ENCODE data around the gene IGF1R. TPM values are rescaled to one million over a fixed set of nuclear protein-coding genes. Genes with fewer than 3 reads are reported as not detected.
A peak's percentile ranks its signal among the peaks of the same experiment; 100 is the strongest.

Gene IGF1R
- total RNA-seq, 1 donor from 2014 or later, result 131 TPM

GRCh38 chr15:98735895-98736617 lies 87.7 kb downstream of the IGF1R start:
- H3K4me3 Mint-ChIP-seq (ENCODE audit: unreplicated experiment), result no peak overlapping the region
- no peak for TF ChIP-seq CTCF (IDR thresholded peaks at IDR 0.05; ENCODE audit: unreplicated experiment)
- H3K9me3 Mint-ChIP-seq (ENCODE audit: unreplicated experiment), result no peaks in the 10 kb centered on the region
- H3K27me3 Mint-ChIP-seq (ENCODE audit: unreplicated experiment), result peaks cover 2% of the 10 kb centered on the region
- peaks cover 38% of the 10 kb centered on the region for H3K4me1 Mint-ChIP-seq (ENCODE audit: unreplicated experiment)
- DNase-seq (ENCODE audit: low spot score), result no peak
- no peak overlapping the region for H3K27ac Mint-ChIP-seq (ENCODE audit: unreplicated experiment)
- H3K36me3 Mint-ChIP-seq (ENCODE audit: low read depth, unreplicated experiment), result no peaks in the 10 kb centered on the region

GRCh38 chr15:98737159-98737558 lies 88.8 kb downstream of the IGF1R start:
- no peaks in the 10 kb centered on the region for H3K36me3 Mint-ChIP-seq (ENCODE audit: low read depth, unreplicated experiment)
- no peak overlapping the region for H3K4me3 Mint-ChIP-seq (ENCODE audit: unreplicated experiment)
- peaks cover 2% of the 10 kb centered on the region for H3K27me3 Mint-ChIP-seq (ENCODE audit: unreplicated experiment)
- H3K4me1 Mint-ChIP-seq (ENCODE audit: unreplicated experiment), result peaks cover 42% of the 10 kb centered on the region
- DNase-seq (ENCODE audit: low spot score), result no peak
- no peaks in the 10 kb centered on the region for H3K9me3 Mint-ChIP-seq (ENCODE audit: unreplicated experiment)
- TF ChIP-seq CTCF (IDR thresholded peaks at IDR 0.05; ENCODE audit: unreplicated experiment), result no peak
- peak overlapping the region; percentile 13 for H3K27ac Mint-ChIP-seq (ENCODE audit: unreplicated experiment)

- no peak for DNase-seq (ENCODE audit: low spot score)
- H3K27me3 Mint-ChIP-seq (ENCODE audit: unreplicated experiment), result peaks cover 2% of the 10 kb centered on the region
- no peaks in the 10 kb centered on the region for H3K36me3 Mint-ChIP-seq (ENCODE audit: low read depth, unreplicated experiment)
- TF ChIP-seq CTCF (IDR thresholded peaks at IDR 0.05; ENCODE audit: unreplicated experiment), result no peak
- no peak overlapping the region for H3K27ac Mint-ChIP-seq (ENCODE audit: unreplicated experiment)
- no peaks in the 10 kb centered on the region for H3K9me3 Mint-ChIP-seq (ENCODE audit: unreplicated experiment)
- H3K4me3 Mint-ChIP-seq (ENCODE audit: unreplicated experiment), result no peak overlapping the region
- peaks cover 42% of the 10 kb centered on the region for H3K4me1 Mint-ChIP-seq (ENCODE audit: unreplicated experiment)
Observed at GRCh38 chr15:98737721-98738120, 89.4 kb downstream of the IGF1R start.

- Mint-ChIP-seq H3K4me3 (ENCODE audit: unreplicated experiment) (no peak overlapping the region), H3K9me3 (ENCODE audit: unreplicated experiment) (no peaks in the 10 kb centered on the region), H3K27me3 (ENCODE audit: unreplicated experiment) (peaks cover 8% of the 10 kb centered on the region), H3K36me3 (ENCODE audit: low read depth, unreplicated experiment) (no peaks in the 10 kb centered on the region), H3K27ac (ENCODE audit: unreplicated experiment) (peak overlapping the region; percentile 24), H3K4me1 (ENCODE audit: unreplicated experiment) (peaks cover 46% of the 10 kb centered on the region)
- no peak for TF ChIP-seq CTCF (IDR thresholded peaks at IDR 0.05; ENCODE audit: unreplicated experiment)
- DNase-seq (ENCODE audit: low spot score), result no peak
Observed at GRCh38 chr15:98738689-98739401, 90.5 kb downstream of the IGF1R start.

- Mint-ChIP-seq H3K36me3 (ENCODE audit: low read depth, unreplicated experiment) (no peaks in the 10 kb centered on the region), H3K4me3 (ENCODE audit: unreplicated experiment) (no peak overlapping the region), H3K9me3 (ENCODE audit: unreplicated experiment) (no peaks in the 10 kb centered on the region), H3K27me3 (ENCODE audit: unreplicated experiment) (peaks cover 11% of the 10 kb centered on the region), H3K4me1 (ENCODE audit: unreplicated experiment) (peaks cover 46% of the 10 kb centered on the region), H3K27ac (ENCODE audit: unreplicated experiment) (no peak overlapping the region)
- no peak for DNase-seq (ENCODE audit: low spot score)
- no peak for TF ChIP-seq CTCF (IDR thresholded peaks at IDR 0.05; ENCODE audit: unreplicated experiment)
Observed at GRCh38 chr15:98740295-98740694, 92.0 kb downstream of the IGF1R start.

Measured in endothelial cell (in vitro differentiated cells).